WTC11 (cell line): ENCODE results near the gene KHK. TPM values are rescaled to one million over a fixed set of nuclear protein-coding genes. Genes with fewer than 3 reads are reported as not detected.
A peak's percentile ranks its signal among the peaks of the same experiment; 100 is the strongest.

Experiments
- ATF3 ChIP-seq: sonication (generic); formaldehyde crosslinking; conservative IDR thresholded peaks from 2 replicates; pipeline ENCODE4 v1.8.1; 2022; ENCODE audit warnings: mild to moderate bottlenecking, missing genetic modification reagents
- ATF6 ChIP-seq: sonication (generic); formaldehyde crosslinking; IDR thresholded peaks from 2 replicates; pipeline ENCODE4 v1.8.1; 2023; ENCODE audit warnings: mild to moderate bottlenecking, missing genetic modification reagents
- CBFB ChIP-seq: sonication (generic); formaldehyde crosslinking; IDR thresholded peaks from 2 replicates; pipeline ENCODE4 v1.8.1; 2022; ENCODE audit warnings: mild to moderate bottlenecking, low read depth, missing genetic modification reagents
- CREM ChIP-seq: sonication (generic); formaldehyde crosslinking; IDR thresholded peaks from 2 replicates; pipeline ENCODE4 v1.8.1; 2022; ENCODE audit warnings: mild to moderate bottlenecking, missing genetic modification reagents, moderate library complexity
- E2F1 ChIP-seq: sonication (generic); formaldehyde crosslinking; IDR thresholded peaks from 2 replicates; pipeline ENCODE4 v1.8.0; 2022; ENCODE audit warnings: mild to moderate bottlenecking, missing genetic modification reagents
- E2F4 ChIP-seq: sonication (generic); formaldehyde crosslinking; IDR thresholded peaks from 2 replicates; pipeline ENCODE4 v1.8.1; 2022; ENCODE audit warnings: low read depth, mild to moderate bottlenecking, moderate library complexity, missing genetic modification reagents, borderline replicate concordance
- E2F5 ChIP-seq: sonication (generic); formaldehyde crosslinking; IDR thresholded peaks from 2 replicates; pipeline ENCODE4 v1.8.1; 2022; ENCODE audit warnings: mild to moderate bottlenecking, moderate library complexity, missing genetic modification reagents
- ELF4 ChIP-seq: sonication (generic); formaldehyde crosslinking; IDR thresholded peaks from 2 replicates; pipeline ENCODE4 v1.8.1; 2022; ENCODE audit warnings: low read depth, mild to moderate bottlenecking, moderate library complexity, missing genetic modification reagents
- EMX1 ChIP-seq: fragments of 250-450 bp; sonication (Bioruptor Pico); IDR thresholded peaks from 2 replicates; pipeline ENCODE4 v1.8.0; 2021; ENCODE audit warnings: mild to moderate bottlenecking
- GABPB1 ChIP-seq: sonication (generic); formaldehyde crosslinking; IDR thresholded peaks from 2 replicates; pipeline ENCODE4 v1.8.1; 2023; ENCODE audit warnings: mild to moderate bottlenecking, missing genetic modification reagents
- IRF2 ChIP-seq: sonication (generic); formaldehyde crosslinking; IDR thresholded peaks from 2 replicates; pipeline ENCODE4 v1.8.0; 2022; ENCODE audit warnings: low read depth, missing genetic modification reagents, borderline replicate concordance
- JAZF1 ChIP-seq: fragments of 250-450 bp; sonication (Bioruptor Pico); IDR thresholded peaks from 2 replicates; pipeline ENCODE4 v1.9.0; 2021; ENCODE audit warnings: moderate library complexity, mild to moderate bottlenecking, inconsistent platforms
- KAT7 ChIP-seq: sonication (generic); formaldehyde crosslinking; IDR thresholded peaks from 2 replicates; pipeline ENCODE4 v1.8.1; 2023; ENCODE audit warnings: missing genetic modification reagents, mild to moderate bottlenecking, borderline replicate concordance
- MAX ChIP-seq: sonication (generic); formaldehyde crosslinking; IDR thresholded peaks from 2 replicates; pipeline ENCODE4 v1.8.0; 2022; ENCODE audit warnings: mild to moderate bottlenecking, missing genetic modification reagents
- MYBL2 ChIP-seq: sonication (generic); formaldehyde crosslinking; IDR thresholded peaks from 2 replicates; pipeline ENCODE4 v1.8.1; 2023; ENCODE audit warnings: mild to moderate bottlenecking, moderate library complexity, missing genetic modification reagents
- NFATC4 ChIP-seq: fragments of 250-450 bp; sonication (Bioruptor Pico); IDR thresholded peaks from 2 replicates; pipeline ENCODE4 v1.9.0; 2021; ENCODE audit warnings: mild to moderate bottlenecking
- NFYB ChIP-seq: sonication (generic); formaldehyde crosslinking; conservative IDR thresholded peaks from 2 replicates; pipeline ENCODE4 v1.8.0; 2022; ENCODE audit warnings: low read depth, missing genetic modification reagents
- NR1H2 ChIP-seq: sonication (generic); formaldehyde crosslinking; IDR thresholded peaks from 2 replicates; pipeline ENCODE4 v1.9.0; 2021; ENCODE audit warnings: mild to moderate bottlenecking, moderate library complexity, missing genetic modification reagents
- OVOL2 ChIP-seq: fragments of 250-450 bp; sonication (Bioruptor Pico); IDR thresholded peaks from 2 replicates; pipeline ENCODE4 v1.9.0; 2021; ENCODE audit warnings: mild to moderate bottlenecking, borderline replicate concordance
- PRDM15 ChIP-seq: sonication (generic); formaldehyde crosslinking; IDR thresholded peaks from 2 replicates; pipeline ENCODE4 v1.8.0; 2022; ENCODE audit warnings: missing genetic modification reagents
- SMAD3 ChIP-seq: sonication (generic); formaldehyde crosslinking; IDR thresholded peaks from 2 replicates; pipeline ENCODE4 v1.8.0; 2022; ENCODE audit warnings: missing genetic modification reagents, mild to moderate bottlenecking, borderline replicate concordance
- STAT6 ChIP-seq: sonication (generic); formaldehyde crosslinking; conservative IDR thresholded peaks from 2 replicates; pipeline ENCODE4 v1.8.1; 2023; ENCODE audit warnings: mild to moderate bottlenecking, low read depth, missing genetic modification reagents, moderate library complexity
- TCF7 ChIP-seq: sonication (generic); formaldehyde crosslinking; IDR thresholded peaks from 2 replicates; pipeline ENCODE4 v1.8.0; 2022; ENCODE audit warnings: mild to moderate bottlenecking, low read depth, missing genetic modification reagents, moderate library complexity
- TP53 ChIP-seq: sonication (generic); formaldehyde crosslinking; IDR thresholded peaks from 2 replicates; pipeline ENCODE4 v1.8.1; 2023; ENCODE audit warnings: mild to moderate bottlenecking, missing genetic modification reagents
- ZMAT4 ChIP-seq: fragments of 250-450 bp; sonication (Bioruptor Pico); IDR thresholded peaks from 2 replicates; pipeline ENCODE4 v1.9.0; 2021; ENCODE audit warnings: mild to moderate bottlenecking
- ZNF219 ChIP-seq: sonication (generic); formaldehyde crosslinking; IDR thresholded peaks from 2 replicates; pipeline ENCODE4 v1.8.0; 2023; ENCODE audit warnings: missing genetic modification reagents, mild to moderate bottlenecking, borderline replicate concordance
- ZNF232 ChIP-seq: sonication (generic); formaldehyde crosslinking; IDR thresholded peaks from 2 replicates; pipeline ENCODE4 v1.8.0; 2022; ENCODE audit warnings: mild to moderate bottlenecking, missing genetic modification reagents
- total RNA-seq: library from RNA; stranded (reverse); gene quantifications from 3 replicates; pipeline ENCODE4 v1.2.3, GENCODE V29; 2021

KHK gene
- total RNA-seq, 1 experiment from 2014 or later, result 17.4 TPM

- TF ChIP-seq CBFB (CRISPR knock-in tag) (no peak), ATF3 (CRISPR knock-in tag) (no peak), SMAD3 (CRISPR knock-in tag) (no peak), E2F5 (CRISPR knock-in tag) (no peak), NFATC4 (CRISPR knock-in tag) (no peak), OVOL2 (CRISPR knock-in tag) (no peak), STAT6 (CRISPR knock-in tag) (peak; percentile 87; the same call in 1 of the 2 replicates), ZNF232 (no peak), E2F1 (CRISPR knock-in tag) (no peak), KAT7 (CRISPR knock-in tag) (no peak), TP53 (CRISPR knock-in tag) (peak; percentile 78), NR1H2 (CRISPR knock-in tag) (no peak), MYBL2 (no peak), ZNF219 (no peak), ZMAT4 (CRISPR knock-in tag) (no peak), MAX (CRISPR knock-in tag) (no peak), CREM (CRISPR knock-in tag) (0 out of 2 replicates have a peak, but pooled peaks have one; percentile 50), NFYB (CRISPR knock-in tag) (no peak), GABPB1 (CRISPR knock-in tag) (no peak), TCF7 (CRISPR knock-in tag) (peak; percentile 81; the same call in 1 of the 2 replicates), ELF4 (no peak), IRF2 (CRISPR knock-in tag) (no peak), EMX1 (CRISPR knock-in tag) (no peak), ATF6 (CRISPR knock-in tag) (no peak), PRDM15 (CRISPR knock-in tag) (no peak), E2F4 (CRISPR knock-in tag) (no peak), JAZF1 (CRISPR knock-in tag) (no peak)
Measured at GRCh38 chr2:27118525-27119329, 32.2 kb downstream of the KHK start, which contains the start of gene CGREF1 (continued).
